GM18526 (cell line): Measurements from ENCODE around the gene SSUH2.

ENCODE experiments used
- POLR2A ChIP-seq: IDR thresholded peaks from 3 replicates; pipeline ENCODE4 v1.6.1; 2011; ENCODE audit not compliant: insufficient read length; ENCODE audit errors: extremely low read depth

Gene SSUH2

DNA sequence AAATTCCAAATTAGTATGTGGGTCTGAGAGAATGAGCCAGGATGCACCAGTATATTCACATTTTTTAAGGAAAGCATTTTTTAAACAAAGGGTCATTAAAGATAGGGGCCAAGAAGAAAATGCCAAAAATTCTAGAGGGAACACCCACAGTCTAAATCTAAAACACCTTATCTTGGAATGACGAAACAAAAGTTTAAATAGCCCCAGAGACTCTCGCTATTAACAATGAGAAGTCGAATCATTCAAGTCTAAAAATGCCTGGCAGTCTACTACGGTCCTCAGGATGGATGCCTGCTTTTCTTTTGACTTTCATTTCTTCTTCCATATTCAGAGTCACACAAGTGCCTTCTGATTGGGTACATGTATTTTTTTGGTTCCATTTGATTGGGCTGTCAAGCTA is 66.3 kb downstream of the SSUH2 start:
- TF ChIP-seq POLR2A: no peak

DNA sequence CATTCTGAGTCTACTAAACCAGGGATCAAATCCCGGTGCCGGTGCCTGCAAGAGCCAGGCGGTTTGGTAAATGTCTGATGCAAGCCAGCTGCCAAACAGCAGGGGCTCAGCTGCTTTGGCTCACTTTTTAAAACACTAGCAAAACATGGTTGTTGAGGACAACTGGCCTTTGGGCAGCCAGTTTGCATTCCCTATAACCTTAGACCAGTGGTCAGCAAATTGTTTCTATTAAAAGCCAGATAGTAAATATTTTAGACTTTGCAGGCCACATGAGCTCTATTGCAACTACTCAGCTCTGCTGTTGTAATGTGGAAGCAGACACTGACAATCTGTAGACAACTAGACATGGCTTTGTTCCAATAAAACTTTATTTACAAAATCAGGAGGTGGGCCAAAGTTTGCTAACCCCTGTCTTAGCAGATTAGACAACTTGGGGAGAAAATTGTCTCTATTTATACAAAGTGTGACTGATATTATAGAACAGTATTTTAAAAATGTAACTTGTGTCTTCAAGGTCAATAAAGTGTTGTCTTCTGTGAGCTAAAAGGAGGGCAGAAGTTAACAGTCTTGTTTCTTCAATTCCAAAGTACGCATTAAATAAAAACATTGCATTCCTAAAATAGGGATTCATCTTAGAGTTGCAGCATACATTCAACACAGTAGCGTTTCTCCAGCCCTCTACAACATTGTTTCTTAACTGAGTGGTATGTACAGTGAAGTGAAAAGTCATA is 67.6 kb downstream of the SSUH2 start:
- TF ChIP-seq POLR2A: no peak

DNA sequence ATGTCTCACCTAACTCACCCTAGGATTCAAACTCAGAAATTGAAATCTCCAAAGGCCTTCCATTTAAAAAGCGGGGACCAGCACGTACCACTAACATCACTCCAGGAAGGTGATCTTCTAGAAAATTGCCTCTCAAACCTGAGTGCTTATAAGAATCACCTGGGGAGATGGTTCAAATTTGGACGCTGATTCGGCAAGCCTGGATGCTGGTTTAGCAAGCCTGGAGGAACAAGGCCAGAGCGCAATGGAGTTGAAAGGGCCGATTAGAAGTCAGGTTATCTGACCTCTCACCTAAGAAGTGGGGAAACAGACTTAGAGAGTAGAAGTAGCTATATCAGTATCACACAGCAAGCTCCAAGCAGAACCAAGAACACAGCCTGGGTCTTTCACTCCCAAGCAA is 68.2 kb downstream of the SSUH2 start:
- TF ChIP-seq POLR2A: no peak

DNA sequence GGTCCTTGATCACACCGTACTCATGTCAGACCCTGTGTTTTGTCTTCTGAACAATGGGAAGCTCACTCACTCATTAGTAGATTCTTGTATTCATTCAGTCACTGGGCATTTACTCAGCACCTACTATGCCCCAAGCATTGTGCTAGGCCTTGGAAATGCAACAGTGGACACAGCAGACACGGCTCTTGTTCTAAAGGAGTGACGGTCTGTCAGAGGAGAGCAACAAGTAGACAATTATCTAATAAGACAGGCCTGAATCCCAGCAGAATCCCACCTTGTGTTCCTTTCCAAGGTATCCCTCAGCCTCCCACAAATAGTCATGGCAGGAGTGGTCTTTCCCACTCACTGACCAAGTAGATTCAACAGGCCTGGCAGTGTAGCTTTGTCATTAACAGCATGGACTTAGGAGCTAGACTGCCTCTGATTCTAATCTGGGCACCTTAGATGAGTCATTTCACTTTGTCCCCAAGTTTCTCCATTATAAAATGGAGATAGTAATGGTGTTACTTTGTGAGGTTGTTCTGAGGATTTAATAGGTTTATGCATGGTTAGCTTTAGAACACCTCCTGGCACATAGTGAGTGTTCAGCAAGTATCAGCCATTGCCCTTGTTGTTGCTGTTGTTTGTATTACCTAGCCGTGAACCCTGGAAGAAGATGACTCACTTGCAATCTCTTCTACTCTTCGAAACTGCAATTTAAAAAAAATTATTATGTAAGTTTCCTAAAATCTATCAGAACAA is 69.1 kb downstream of the SSUH2 start:
- no peak for TF ChIP-seq POLR2A

DNA sequence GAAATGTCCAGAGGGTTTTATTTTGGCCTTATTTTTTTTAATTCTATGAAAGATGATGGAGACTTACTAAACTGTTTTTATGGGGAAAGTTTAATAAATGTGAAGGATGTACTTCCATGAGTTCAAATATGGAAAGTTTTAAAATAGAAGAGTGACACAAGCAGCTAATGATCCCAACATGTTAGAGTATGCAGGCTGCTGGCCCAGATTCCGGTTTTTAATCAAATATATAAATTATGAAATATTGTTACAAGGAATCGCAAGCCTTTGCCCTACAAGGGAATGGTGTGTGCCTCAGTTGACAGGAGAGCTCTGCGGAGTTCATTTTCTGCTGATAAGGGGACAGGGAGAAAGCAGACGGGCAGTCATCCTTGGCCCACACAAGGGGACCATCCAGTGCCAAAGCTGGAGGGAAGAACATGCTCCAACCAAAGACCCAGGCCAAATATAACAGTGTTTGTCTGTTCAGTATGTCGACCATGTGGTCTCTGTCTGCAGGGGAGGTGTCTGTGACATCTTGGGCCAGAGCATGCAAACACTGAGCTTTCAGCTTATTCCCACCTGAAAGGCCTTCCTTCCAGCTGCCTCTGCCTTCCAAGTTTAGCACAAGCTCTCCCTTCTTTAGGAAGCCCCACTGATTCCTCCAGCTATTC is 69.8 kb downstream of the SSUH2 start:
- TF ChIP-seq POLR2A: no peak

DNA sequence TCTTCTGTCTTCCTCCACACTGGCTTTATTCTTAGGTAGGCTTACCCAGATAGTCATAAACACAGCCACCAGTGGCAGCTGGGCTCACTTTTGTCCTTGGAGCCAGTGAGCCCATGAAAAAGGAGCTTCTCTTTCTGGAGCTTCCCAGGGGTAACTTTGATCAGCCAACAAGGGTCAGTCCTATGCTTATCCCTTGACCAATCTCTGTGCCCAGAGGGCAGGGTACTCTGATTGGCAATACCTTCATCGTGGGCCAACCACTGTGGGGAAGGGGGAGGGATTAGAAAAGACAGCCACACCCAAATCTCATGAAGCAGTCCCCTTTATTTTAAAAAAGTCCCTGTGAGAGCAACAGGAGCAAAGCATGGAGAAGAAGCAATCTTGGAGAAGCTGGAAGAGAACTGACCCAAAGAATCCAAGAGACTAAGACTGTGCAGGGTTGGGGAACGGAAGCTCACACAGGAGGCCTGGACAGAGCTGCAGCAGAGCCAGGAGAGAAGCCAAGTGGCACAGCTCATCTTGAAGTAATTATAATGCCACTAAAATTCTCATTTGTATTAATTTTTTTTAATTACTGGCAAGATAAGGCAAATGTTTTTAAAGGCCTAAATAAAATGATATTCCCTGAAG is 70.4 kb downstream of the SSUH2 start:
- TF ChIP-seq POLR2A: no peak

DNA sequence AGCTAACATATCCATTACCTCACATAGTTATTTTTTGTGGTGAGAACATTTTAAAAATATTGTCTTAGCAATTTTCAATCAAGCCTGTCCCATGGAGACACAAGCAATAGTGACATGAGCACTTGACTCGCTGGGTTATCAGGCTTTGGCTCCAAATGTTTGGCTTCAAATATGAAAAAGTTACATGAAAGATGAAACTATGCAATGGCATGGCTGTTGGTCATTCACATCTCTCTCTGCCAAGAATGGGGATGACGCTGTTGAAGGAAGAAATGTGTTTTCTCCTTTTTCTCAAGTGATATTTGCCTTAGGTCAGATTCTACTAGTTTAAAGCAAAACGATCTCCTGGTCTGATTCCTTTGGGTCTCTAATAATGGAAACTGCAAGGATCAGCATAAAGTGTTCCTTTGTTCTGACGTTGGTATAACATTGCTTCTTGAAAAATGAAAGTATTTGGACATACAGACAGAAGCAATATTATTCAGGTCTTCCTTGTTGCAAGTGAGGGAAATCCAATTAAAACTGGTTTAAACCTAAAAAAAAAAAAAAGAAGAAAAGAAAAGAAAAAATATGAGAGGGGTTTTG is 71.2 kb downstream of the SSUH2 start:
- no peak for TF ChIP-seq POLR2A

DNA sequence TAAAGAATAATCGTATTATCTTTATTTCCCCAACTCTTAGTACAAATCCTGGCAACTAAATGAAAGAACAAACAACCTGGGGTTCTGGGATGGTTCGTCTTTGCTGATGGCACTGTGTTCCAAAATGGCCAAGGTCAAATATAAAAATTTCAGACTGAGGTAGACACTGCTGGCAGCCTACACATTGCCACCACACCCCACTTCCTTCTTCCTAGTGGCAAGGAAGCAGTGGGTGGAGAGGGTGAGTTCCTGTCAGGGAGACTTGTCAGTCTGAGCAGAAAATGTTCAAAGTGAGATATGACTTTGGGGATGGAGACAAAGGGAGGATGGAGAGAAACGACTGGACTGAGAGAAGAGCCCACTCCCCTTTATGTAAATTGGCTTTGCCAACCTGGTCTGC is 73.3 kb downstream of the SSUH2 start:
- TF ChIP-seq POLR2A: no peak
